Type B pancreatic cell (in vitro differentiated cells): Measurements from ENCODE around the gene ACTN3. TPM values are rescaled to one million over a fixed set of nuclear protein-coding genes. Genes with fewer than 3 reads are reported as not detected.

Source experiments
- DNase-seq: peaks from one replicate; pipeline ENCODE4 v3.0.0; 2021; ENCODE audit warnings: mixed read lengths; ENCODE audit not compliant: unreplicated experiment; ENCODE audit errors: extremely low spot score
- H3K27ac Mint-ChIP-seq: 2 replicates; pipeline ENCODE4 v1.8.0; 2021; ENCODE audit warnings: mild to moderate bottlenecking, mixed read lengths
- H3K27me3 Mint-ChIP-seq: 2 replicates; pipeline ENCODE4 v1.8.0; 2021; ENCODE audit warnings: mixed read lengths
- H3K36me3 Mint-ChIP-seq: 2 replicates; pipeline ENCODE4 v1.8.0; 2021; ENCODE audit warnings: mixed read lengths
- H3K4me1 Mint-ChIP-seq: one replicate; pipeline ENCODE4 v1.8.0; 2021; ENCODE audit warnings: mixed read lengths; ENCODE audit not compliant: unreplicated experiment
- H3K4me3 Mint-ChIP-seq: 2 replicates; pipeline ENCODE4 v1.8.0; 2021; ENCODE audit warnings: mild to moderate bottlenecking, mixed read lengths
- H3K9me3 Mint-ChIP-seq: 2 replicates; pipeline ENCODE4 v1.8.0; 2021; ENCODE audit warnings: mixed read lengths
- CTCF ChIP-seq: fragments of 200-600 bp; sonication (generic); conservative IDR thresholded peaks from 2 replicates; pipeline ENCODE4 v1.5.0; 2021; ENCODE audit warnings: antibody characterized with exemption, mild to moderate bottlenecking
- total RNA-seq: library from RNA; stranded (reverse); gene quantifications from 2 replicates; pipeline ENCODE4 v1.2.1, GENCODE V29; 2021; ENCODE audit warnings: low replicate concordance

The ACTN3 gene
- total RNA-seq, 1 donor from 2014 or later, result 2.6 TPM

- Mint-ChIP-seq H3K4me1 (peaks cover 36% of the 10 kb centered on the region), H3K4me3 (peak within 1 kb of the TSS; percentile 87), H3K9me3 (no peaks in the 10 kb centered on the region), H3K27me3 (peaks cover 9% of the 10 kb centered on the region), H3K27ac (peak within 1 kb of the TSS; percentile 14), H3K36me3 (peaks cover 3% of the 10 kb centered on the region)
- TF ChIP-seq CTCF, result peak; percentile 16
- DNase-seq, result peak; percentile 96
These were observed 869 bp upstream of the ACTN3 start, which contains the start of gene ZDHHC24 for GRCh38 chr11:66545701-66546367. Gene ZDHHC24, minus strand, starts transcription at chr11:66546048. Its CDS starts 45 bp downstream, at chr11:66546003.

GRCh38 chr11:66546966-66547661 is 411 bp downstream of the ACTN3 start:
- DNase-seq, result no peak
- Mint-ChIP-seq H3K4me1 (peaks cover 36% of the 10 kb centered on the region), H3K27me3 (peaks cover 9% of the 10 kb centered on the region), H3K4me3 (peak overlapping the region; percentile 87), H3K27ac (no peak overlapping the region), H3K9me3 (no peaks in the 10 kb centered on the region), H3K36me3 (peaks cover 3% of the 10 kb centered on the region)
- no peak for TF ChIP-seq CTCF

- Mint-ChIP-seq H3K27ac (no peak overlapping the region), H3K9me3 (no peaks in the 10 kb centered on the region), H3K4me3 (no peak overlapping the region), H3K36me3 (peaks cover under 1% of the 10 kb centered on the region), H3K27me3 (peaks cover 9% of the 10 kb centered on the region), H3K4me1 (peaks cover 36% of the 10 kb centered on the region)
- no peak for DNase-seq
- no peak for TF ChIP-seq CTCF
These were observed 933 bp downstream of the ACTN3 start for GRCh38 chr11:66547662-66548009.

GRCh38 chr11:66548041-66548440 is 1.3 kb downstream of the ACTN3 start:
- DNase-seq, result no peak
- Mint-ChIP-seq H3K4me1 (peaks cover 35% of the 10 kb centered on the region), H3K4me3 (peak overlapping the region; percentile 55), H3K36me3 (no peaks in the 10 kb centered on the region), H3K27me3 (peaks cover 9% of the 10 kb centered on the region), H3K9me3 (no peaks in the 10 kb centered on the region), H3K27ac (peak overlapping the region; percentile 17)
- no peak for TF ChIP-seq CTCF

GRCh38 chr11:66548774-66549630 is 2.3 kb downstream of the ACTN3 start:
- no peak for DNase-seq
- Mint-ChIP-seq H3K4me1 (peaks cover 29% of the 10 kb centered on the region), H3K36me3 (no peaks in the 10 kb centered on the region), H3K4me3 (peak overlapping the region; percentile 55), H3K9me3 (no peaks in the 10 kb centered on the region), H3K27me3 (peaks cover 9% of the 10 kb centered on the region), H3K27ac (peak overlapping the region; percentile 17)
- TF ChIP-seq CTCF, result no peak
